Activated CD4-positive, alpha-beta T cell treated with anti-CD3 and anti-CD28 coated beads, Interleukin-2, amount 10 ng/mL, durations not matched to agents 7 days and 5 days (primary cell): ENCODE results near the gene UBE2E2. TPM values are rescaled to one million over a fixed set of nuclear protein-coding genes. Genes with fewer than 3 reads are reported as not detected.

ENCODE experiments used
- CTCF ChIA-PET: fragments of 350-600 bp; sonication (Branson Sonifier 250); formaldehyde crosslinking; loops from one replicate; lab custom pipeline; 2021; ENCODE audit warnings: antibody characterized with exemption; lab: Charles Lee
- POLR2A ChIA-PET: fragments of 350-600 bp; sonication (Branson Sonifier 250); formaldehyde crosslinking; loops from one replicate; lab custom pipeline; 2021; ENCODE audit warnings: antibody characterized with exemption; lab: Charles Lee
- DNase-seq: peaks from one replicate; pipeline ENCODE4 v3.0.0-alpha.2; 2020
- H3K27ac Mint-ChIP-seq: one replicate; pipeline ENCODE4 v1.8.0; 2021; ENCODE audit warnings: mild to moderate bottlenecking, moderate library complexity, mixed read lengths
- H3K27me3 Mint-ChIP-seq: one replicate; pipeline ENCODE4 v1.8.0; 2021; ENCODE audit warnings: mixed read lengths
- H3K36me3 Mint-ChIP-seq: one replicate; pipeline ENCODE4 v1.8.0; 2021; ENCODE audit warnings: low read depth, mixed read lengths
- H3K4me1 Mint-ChIP-seq: one replicate; pipeline ENCODE4 v1.8.0; 2021; ENCODE audit warnings: mixed read lengths
- H3K4me3 Mint-ChIP-seq: one replicate; pipeline ENCODE4 v1.8.0; 2021; ENCODE audit warnings: mild to moderate bottlenecking, moderate library complexity, mixed read lengths
- H3K9me3 Mint-ChIP-seq: one replicate; pipeline ENCODE4 v1.8.0; 2021; ENCODE audit warnings: mixed read lengths
- total RNA-seq, 2 experiments: library from RNA; stranded (reverse); gene quantifications; one replicate each; pipeline ENCODE4 v1.2.3, GENCODE V29; 2021

The UBE2E2 gene
- total RNA-seq, 2 experiments from 2014 or later: 1.7 to 4.7 TPM

DNA sequence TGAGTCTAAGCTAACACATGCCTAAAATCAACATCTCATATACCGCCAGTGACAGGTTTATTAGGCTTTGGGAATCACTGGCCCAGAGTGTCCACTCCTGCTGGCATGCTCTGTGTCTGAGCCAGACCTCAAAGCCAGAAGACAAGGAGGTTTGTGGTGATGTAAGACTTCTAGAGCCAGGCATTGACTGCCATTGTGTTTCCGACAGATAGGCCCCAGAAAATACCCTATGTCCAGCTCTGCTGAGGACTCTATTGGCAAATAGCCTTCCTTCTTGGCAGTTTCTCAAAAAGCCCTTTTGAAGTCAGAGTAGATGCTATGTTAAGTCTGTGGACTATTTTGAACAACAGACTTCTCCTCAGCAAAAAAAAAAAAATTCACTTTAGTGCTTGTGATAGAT lies 420.7 kb downstream of the UBE2E2 start:
- H3K36me3 Mint-ChIP-seq: no peaks in the 10 kb centered on the region
- CTCF ChIA-PET: no interaction called here
- no peaks in the 10 kb centered on the region for H3K27me3 Mint-ChIP-seq
- peaks cover 9% of the 10 kb centered on the region for H3K9me3 Mint-ChIP-seq
- no peak overlapping the region for H3K27ac Mint-ChIP-seq
- H3K4me1 Mint-ChIP-seq: no peaks in the 10 kb centered on the region
- POLR2A ChIA-PET: no interaction called here
- DNase-seq: no peak
- H3K4me3 Mint-ChIP-seq: no peak overlapping the region

DNA sequence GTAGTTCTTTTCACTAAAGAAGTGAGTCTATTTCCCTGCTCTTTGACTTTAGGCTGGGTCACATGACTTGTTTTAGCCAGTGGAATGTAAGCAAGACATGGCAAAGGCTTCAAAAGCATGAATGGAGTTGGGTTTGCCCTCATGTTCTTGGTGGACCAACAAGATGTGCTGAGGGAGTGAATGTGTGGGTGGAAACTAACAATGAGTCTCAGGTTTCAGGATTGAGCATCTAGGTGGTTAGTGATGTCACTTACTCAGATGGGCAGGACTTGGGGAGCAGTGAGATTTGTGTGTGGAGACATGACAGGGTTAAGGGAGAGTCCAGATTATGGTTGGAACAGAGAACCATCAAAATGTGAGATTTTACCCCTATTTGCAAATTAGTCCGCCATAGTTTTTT lies 421.2 kb downstream of the UBE2E2 start:
- H3K27me3 Mint-ChIP-seq: no peaks in the 10 kb centered on the region
- CTCF ChIA-PET: no interaction called here
- POLR2A ChIA-PET: no interaction called here
- H3K36me3 Mint-ChIP-seq: no peaks in the 10 kb centered on the region
- H3K4me1 Mint-ChIP-seq: no peaks in the 10 kb centered on the region
- DNase-seq: no peak
- H3K9me3 Mint-ChIP-seq: peaks cover 9% of the 10 kb centered on the region
- no peak overlapping the region for H3K27ac Mint-ChIP-seq
- H3K4me3 Mint-ChIP-seq: no peak overlapping the region

DNA sequence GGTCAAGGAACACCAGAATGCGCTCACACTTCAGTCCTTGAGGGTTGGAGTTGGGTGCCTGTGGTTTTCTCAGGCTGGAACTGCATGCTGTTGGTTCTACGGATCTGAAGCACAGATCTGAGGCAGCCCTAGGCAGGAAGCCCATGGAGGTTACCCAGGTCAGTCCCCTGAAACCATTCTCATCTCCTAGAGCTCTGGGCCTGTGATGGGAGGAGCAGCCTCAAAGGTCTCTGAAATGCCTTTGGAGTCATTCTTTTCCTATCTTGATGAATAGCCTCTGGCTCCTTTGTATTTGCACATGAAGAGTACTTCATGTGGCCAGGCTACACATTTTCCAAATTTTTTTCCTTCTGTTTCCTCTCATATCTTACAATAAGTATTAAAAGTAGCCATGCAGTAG lies 423.3 kb downstream of the UBE2E2 start:
- Mint-ChIP-seq H3K4me1 (no peaks in the 10 kb centered on the region), H3K9me3 (peaks cover 9% of the 10 kb centered on the region), H3K27ac (no peak overlapping the region), H3K27me3 (no peaks in the 10 kb centered on the region), H3K36me3 (no peaks in the 10 kb centered on the region), H3K4me3 (no peak overlapping the region)
- ChIA-PET CTCF (no interaction called here), POLR2A (no interaction called here)
- DNase-seq: no peak

DNA sequence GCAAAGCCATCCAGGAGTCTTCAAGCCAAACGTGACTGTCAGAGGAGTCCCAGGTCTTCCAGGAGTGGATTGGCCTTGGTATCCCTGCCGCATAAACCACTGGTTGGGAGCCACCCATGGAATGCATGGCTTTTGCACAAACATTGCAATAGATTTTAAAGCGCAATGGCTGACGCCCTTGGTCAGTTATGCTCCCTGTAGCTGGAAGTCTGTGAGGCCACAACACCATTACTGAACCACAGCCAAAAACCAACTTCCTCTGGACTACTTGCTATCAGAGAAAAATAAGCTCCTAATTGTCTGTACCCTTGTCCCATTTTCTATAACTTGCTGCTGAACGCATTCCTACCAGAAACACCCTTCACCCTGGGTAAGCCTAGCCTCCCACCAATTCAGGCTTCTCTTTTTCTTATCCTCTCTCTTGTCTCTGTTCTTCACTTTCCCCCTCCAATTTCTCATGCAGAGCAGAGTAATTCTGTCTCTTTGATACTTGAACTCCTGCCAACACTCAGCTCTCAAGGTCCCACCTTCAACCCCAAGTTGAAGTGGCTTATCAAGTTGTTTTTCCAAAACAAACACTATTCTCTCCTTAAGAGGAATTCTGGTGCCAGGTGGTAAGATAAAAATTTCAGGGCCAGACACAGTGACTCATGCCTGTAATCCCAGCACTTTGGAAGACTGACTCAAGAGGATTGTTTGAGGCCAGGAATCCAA lies 426.2 kb downstream of the UBE2E2 start:
- no peak for DNase-seq
- H3K9me3 Mint-ChIP-seq: peaks cover 7% of the 10 kb centered on the region
- H3K27me3 Mint-ChIP-seq: no peaks in the 10 kb centered on the region
- H3K4me1 Mint-ChIP-seq: no peaks in the 10 kb centered on the region
- ChIA-PET CTCF (no interaction called here), POLR2A (no interaction called here)
- no peak overlapping the region for H3K4me3 Mint-ChIP-seq
- H3K36me3 Mint-ChIP-seq: no peaks in the 10 kb centered on the region
- no peak overlapping the region for H3K27ac Mint-ChIP-seq

DNA sequence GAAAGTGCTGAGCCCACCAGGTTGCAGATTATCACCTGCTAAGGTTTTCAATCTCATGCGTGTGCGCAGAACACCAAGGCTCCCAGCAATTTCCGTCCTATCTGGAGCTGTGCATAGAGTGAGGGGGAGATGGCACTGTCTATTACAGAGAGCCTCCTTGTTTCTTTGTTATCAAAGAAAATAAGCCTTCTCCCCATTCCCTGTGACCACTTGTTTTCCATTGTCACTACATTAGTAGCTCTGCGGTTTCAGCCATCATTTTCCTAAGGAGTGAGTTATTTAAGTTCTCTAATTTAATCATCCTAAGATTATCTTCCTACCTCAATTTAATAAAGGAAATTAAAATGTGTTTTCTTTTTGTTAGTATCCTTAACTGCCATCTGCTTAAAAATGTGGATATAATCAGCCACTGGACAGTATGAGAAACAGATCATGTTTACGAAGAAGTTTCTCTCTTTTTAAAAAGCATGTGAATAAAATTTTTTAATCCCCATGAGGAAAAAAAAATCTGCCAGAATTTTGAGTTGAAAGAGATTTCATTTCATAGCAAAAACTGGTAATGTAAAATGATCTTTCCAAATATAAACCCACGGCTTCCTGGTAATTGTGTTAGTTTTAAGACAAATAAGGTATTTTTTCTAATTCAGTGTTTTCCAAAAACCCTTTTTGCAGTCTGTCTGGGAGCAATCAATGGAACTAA lies 430.3 kb downstream of the UBE2E2 start:
- H3K9me3 Mint-ChIP-seq: peaks cover 2% of the 10 kb centered on the region
- no peaks in the 10 kb centered on the region for H3K36me3 Mint-ChIP-seq
- H3K4me1 Mint-ChIP-seq: no peaks in the 10 kb centered on the region
- no peak overlapping the region for H3K4me3 Mint-ChIP-seq
- POLR2A ChIA-PET: no interaction called here
- peaks cover 2% of the 10 kb centered on the region for H3K27me3 Mint-ChIP-seq
- CTCF ChIA-PET: no interaction called here
- H3K27ac Mint-ChIP-seq: no peak overlapping the region
- DNase-seq: no peak

DNA sequence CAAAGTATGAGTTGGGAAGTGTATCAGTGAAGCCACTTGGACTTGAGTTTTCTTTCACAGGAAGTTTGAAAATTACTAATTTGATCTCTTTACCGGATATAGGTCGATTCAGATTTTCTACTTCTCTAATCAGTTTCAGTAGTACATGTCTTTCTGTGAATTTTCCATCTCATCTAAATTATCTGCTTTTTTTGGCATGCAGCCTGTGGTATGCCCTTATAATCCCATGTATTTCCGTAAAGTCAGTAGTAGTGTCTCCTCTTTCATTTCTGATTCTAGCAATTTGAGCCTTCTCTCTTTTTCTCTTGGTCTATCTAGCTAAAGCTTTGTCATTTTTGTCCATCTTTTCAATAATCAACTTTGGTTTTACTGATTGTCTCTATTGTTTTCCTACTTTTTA lies 434.2 kb downstream of the UBE2E2 start:
- ChIA-PET CTCF (no interaction called here), POLR2A (no interaction called here)
- peaks cover 2% of the 10 kb centered on the region for H3K27me3 Mint-ChIP-seq
- no peaks in the 10 kb centered on the region for H3K9me3 Mint-ChIP-seq
- no peak overlapping the region for H3K4me3 Mint-ChIP-seq
- DNase-seq: no peak
- no peak overlapping the region for H3K27ac Mint-ChIP-seq
- no peaks in the 10 kb centered on the region for H3K36me3 Mint-ChIP-seq
- H3K4me1 Mint-ChIP-seq: no peaks in the 10 kb centered on the region

DNA sequence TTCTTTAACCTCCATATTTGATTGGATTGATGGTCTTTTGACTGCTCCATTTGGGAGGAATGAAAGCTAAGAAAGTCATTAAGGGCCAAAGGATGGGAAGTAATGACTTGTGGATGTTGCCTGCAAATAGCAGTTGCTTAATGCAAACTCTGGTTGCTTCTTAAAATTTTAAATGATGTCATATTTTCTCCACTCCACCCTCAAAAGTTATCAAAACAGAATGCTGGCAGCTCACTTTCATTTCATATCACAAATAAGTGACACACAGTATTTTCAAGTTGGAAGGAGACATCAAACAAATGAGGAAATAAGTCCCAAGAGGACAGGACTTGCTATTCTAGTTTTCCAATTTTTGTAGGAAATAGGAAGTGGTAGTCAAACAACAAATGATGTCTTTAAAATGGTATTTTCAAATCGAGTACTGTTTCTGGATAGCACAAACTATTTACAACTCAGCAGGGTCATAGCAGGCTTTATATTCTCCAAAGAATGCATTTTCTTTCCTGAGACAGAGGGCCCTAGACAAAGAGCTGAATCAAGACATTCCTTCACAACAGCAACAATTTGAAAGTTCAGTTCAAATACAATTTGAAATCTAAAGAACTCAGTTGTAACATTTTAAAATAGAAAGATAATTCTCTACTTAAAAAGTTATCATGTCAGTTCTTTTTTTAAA lies 437.5 kb downstream of the UBE2E2 start:
- peaks cover 2% of the 10 kb centered on the region for H3K27me3 Mint-ChIP-seq
- ChIA-PET CTCF (no interaction called here), POLR2A (no interaction called here)
- no peaks in the 10 kb centered on the region for H3K9me3 Mint-ChIP-seq
- no peaks in the 10 kb centered on the region for H3K4me1 Mint-ChIP-seq
- H3K4me3 Mint-ChIP-seq: no peak overlapping the region
- H3K27ac Mint-ChIP-seq: no peak overlapping the region
- H3K36me3 Mint-ChIP-seq: no peaks in the 10 kb centered on the region
- no peak for DNase-seq
